K562 (cell line): ENCODE results near the gene S100G. TPM values are rescaled to one million over a fixed set of nuclear protein-coding genes. Genes with fewer than 3 reads are reported as not detected.
A peak's percentile ranks its signal among the peaks of the same experiment; 100 is the strongest.

Experiments
- ATAC-seq: fragments of 200-7000 bp; cut with Tn5 transposase; 3 replicates; pipeline ENCODE4 v1.9.1; 2020; ENCODE audit warnings: moderate library complexity
- BruUV-seq: library from RNA; stranded (reverse); fragments of 400-500 nt; replicated peaks from 2 replicates; lab custom pipeline; 2021; lab: Mats Ljungman, UMichigan
- CTCF ChIA-PET: fragments of 300-600 bp; formaldehyde crosslinking; extraction: SDS; loops from one replicate; lab custom pipeline; 2021; ENCODE audit warnings: low intra/inter-chr PET ratio; lab: Yijun Ruan, JAX
- POLR2A ChIA-PET: fragments of 300-600, 350-650 bp; sonication (Branson Sonifier 250); formaldehyde crosslinking; extraction: SDS; loops from one replicate; lab custom pipeline; 2021; ENCODE audit warnings: antibody characterized with exemption, inconsistent platforms; lab: Yijun Ruan, JAX
- DNase-seq, 4 experiments: peaks; one replicate each; pipeline versions ENCODE4 v3.0.0 to v3.0.0-alpha.2; 2011 to 2018; ENCODE audit warnings: low spot score in 3 of 4, mixed read lengths in 3 of 4; ENCODE audit errors: extremely low read depth in 1 of 4
- FAIRE-seq: peaks from 2 replicates; lab custom pipeline; 2011; peaks lifted over from hg19 to GRCh38; lab: Jason Lieb, UNC
- H2AFZ ChIP-seq: 2 replicates; pipeline ENCODE4 v1.6.0; 2011; ENCODE audit warnings: low read depth, low read length, control low read depth, inconsistent platforms
- H3K27ac ChIP-seq: fragments of 200-600 bp; 3 replicates; pipeline ENCODE4 v1.8.0; 2011; ENCODE audit warnings: low read depth, mild to moderate bottlenecking, control low read depth, inconsistent platforms, low read length, moderate library complexity, mixed read lengths; ENCODE audit errors: extremely low read depth
- H3K27me3 ChIP-seq, 2 experiments: fragments of 300-600 bp in 1 of 2; 2 replicates in 1 of 2; 3 replicates in 1 of 2; pipeline versions ENCODE4 v1.6.0 to v1.8.0; 2011; ENCODE audit warnings: inconsistent platforms in 2 of 2, low read length in 2 of 2, mild to moderate bottlenecking in 1 of 2, mixed read lengths in 1 of 2, moderate library complexity in 1 of 2; ENCODE audit not compliant: control insufficient read depth in 2 of 2, insufficient read depth in 2 of 2
- H3K36me3 ChIP-seq: fragments of 300-600 bp; 3 replicates; pipeline ENCODE4 v1.8.0; 2011; ENCODE audit warnings: mild to moderate bottlenecking, low read length, inconsistent platforms; ENCODE audit not compliant: control insufficient read depth, insufficient read depth
- H3K4me1 ChIP-seq, 2 experiments: fragments of 200-600 bp in 1 of 2; replicated peaks in 1 of 2; 2 replicates in 1 of 2; 3 replicates in 1 of 2; pipeline versions ENCODE4 v1.5.1 to v1.8.0; 2011; ENCODE audit warnings: inconsistent platforms in 2 of 2, low read length in 2 of 2, mild to moderate bottlenecking in 1 of 2, mixed read lengths in 1 of 2, moderate library complexity in 1 of 2; ENCODE audit not compliant: control insufficient read depth in 2 of 2, insufficient read depth in 2 of 2
- H3K4me2 ChIP-seq: 2 replicates; pipeline ENCODE4 v1.6.1; 2011; ENCODE audit warnings: low read length, control low read depth, inconsistent platforms, mixed read lengths; ENCODE audit not compliant: insufficient read depth
- H3K4me3 ChIP-seq: fragments of 200-600 bp; sonication (generic), shearing (Covaris generic); 2 replicates; pipeline ENCODE4 v1.5.1; 2016; ENCODE audit warnings: control low read depth, inconsistent platforms
- H3K79me2 ChIP-seq: fragments of 200-600 bp; 3 replicates; pipeline ENCODE4 v1.8.0; 2011; ENCODE audit warnings: low read length, inconsistent platforms; ENCODE audit not compliant: control insufficient read depth, insufficient read depth
- H3K9ac ChIP-seq, 2 experiments: 2 replicates each; pipeline versions ENCODE4 v1.6.0 to v1.6.1; 2011; ENCODE audit warnings: low read depth in 2 of 2, low read length in 2 of 2, control low read depth in 1 of 2, inconsistent platforms in 1 of 2, mild to moderate bottlenecking in 1 of 2, mixed read lengths in 1 of 2; ENCODE audit not compliant: insufficient read depth in 1 of 2
- H3K9me1 ChIP-seq: one replicate; pipeline ENCODE4 v1.6.0; 2011; ENCODE audit warnings: inconsistent platforms, mild to moderate bottlenecking, low read length, moderate library complexity; ENCODE audit not compliant: control insufficient read depth, insufficient read depth
- H3K9me3 ChIP-seq: replicated peaks from 2 replicates; pipeline ENCODE4 v1.5.1; 2011; ENCODE audit warnings: low read depth, low read length, inconsistent platforms; ENCODE audit not compliant: control insufficient read depth, insufficient read depth
- H4K20me1 ChIP-seq: replicated peaks from 2 replicates; pipeline ENCODE4 v1.6.1; 2011; ENCODE audit warnings: low read length, inconsistent platforms, mixed read lengths; ENCODE audit not compliant: control insufficient read depth, insufficient read depth
- C11orf30 ChIP-seq: fragments of 450-650 bp; IDR thresholded peaks from 2 replicates; pipeline ENCODE4 v1.6.1; 2016; ENCODE audit warnings: low read depth, mild to moderate bottlenecking
- CBFB ChIP-seq: sonication (generic); formaldehyde crosslinking; IDR thresholded peaks from 2 replicates; pipeline ENCODE4 v1.4.0; 2020; ENCODE audit warnings: mild to moderate bottlenecking, missing genetic modification reagents
- CBX5 ChIP-seq: IDR thresholded peaks from 2 replicates; pipeline ENCODE4 v1.6.1; 2014; ENCODE audit warnings: low read depth, borderline replicate concordance
- JUN ChIP-seq, 2 experiments: sonication (generic) in 1 of 2; formaldehyde crosslinking in 1 of 2; IDR thresholded peaks; 2 replicates each; pipeline versions ENCODE4 v1.6.1 to v1.8.0; 2012 to 2022; ENCODE audit warnings: borderline replicate concordance in 2 of 2, mild to moderate bottlenecking in 2 of 2, improper control_type of control experiment in 1 of 2, low read depth in 1 of 2, low read length in 1 of 2, missing genetic modification reagents in 1 of 2
- MAFF ChIP-seq: IDR thresholded peaks from 2 replicates; pipeline ENCODE4 v1.6.1; 2012; ENCODE audit warnings: low read length, improper control_type of control experiment
- MAFG ChIP-seq: fragments of 450-650 bp; conservative IDR thresholded peaks from 2 replicates; pipeline ENCODE4 v1.6.1; 2016; ENCODE audit warnings: missing genetic modification characterization, missing compliant biosample characterization
- MYC ChIP-seq, 2 experiments: fragments of 250-450 bp in 1 of 2; sonication (Bioruptor Pico) in 1 of 2; IDR thresholded peaks; 2 replicates each; pipeline versions ENCODE4 v1.5.1 to v1.6.1; 2012 to 2021; ENCODE audit warnings: low read depth in 2 of 2, borderline replicate concordance in 1 of 2, improper control_type of control experiment in 1 of 2, low read length in 1 of 2, mild to moderate bottlenecking in 1 of 2, moderate library complexity in 1 of 2
- POU5F1 ChIP-seq: fragments of 150-350 bp; IDR thresholded peaks from 2 replicates; pipeline ENCODE4 v1.6.1; 2014; ENCODE audit warnings: borderline replicate concordance, low read length, low read depth, mild to moderate bottlenecking; ENCODE audit not compliant: partially characterized antibody
- RB1 ChIP-seq: fragments of 450-650 bp; IDR thresholded peaks from 2 replicates; pipeline ENCODE4 v1.6.1; 2017; ENCODE audit warnings: low read depth, mild to moderate bottlenecking
- SMARCE1 ChIP-seq: fragments of 450-650 bp; IDR thresholded peaks from 2 replicates; pipeline ENCODE4 v1.7.1; 2016; ENCODE audit warnings: mild to moderate bottlenecking
- TRIM24 ChIP-seq, 2 experiments: fragments of 450-650 bp; IDR thresholded peaks; 2 replicates each; pipeline ENCODE4 v1.6.1; 2016
- ZFP36 ChIP-seq: fragments of 150-350 bp; IDR thresholded peaks from 2 replicates; pipeline ENCODE4 v1.6.1; 2018; ENCODE audit warnings: low read length, low read depth; ENCODE audit not compliant: partially characterized antibody
- ZNF134 ChIP-seq: fragments of 250-450 bp; sonication (Bioruptor Pico); conservative IDR thresholded peaks from 2 replicates; pipeline ENCODE4 v1.4.0; 2020
- ZNF316 ChIP-seq: fragments of 450-650 bp; IDR thresholded peaks from 2 replicates; pipeline ENCODE4 v1.6.1; 2016
- WGBS: fragments of 100-300 bp; shearing (Covaris generic); methylation state at CpG from one replicate; pipeline ENCODE4 v1.1.6; 2016; ENCODE audit warnings: low coverage, mixed read lengths; ENCODE audit not compliant: insufficient coverage; ENCODE audit errors: missing lambda C conversion rate; 5-methylcytosine and 5-hydroxymethylcytosine counted together
- in situ Hi-C: fragments of 300-500 bp; cut with MboI; formaldehyde crosslinking; loops from 4 replicates; pipeline ENCODE4 v1.15.0; 2018; ENCODE audit warnings: inconsistent platforms, mixed read lengths
- intact Hi-C: fragments of 100-400 bp; cut with micrococcal nuclease; formaldehyde crosslinking; loops from 2 replicates; pipeline ENCODE4 v1.14.2; 2022
- polyA plus RNA-seq, 8 experiments: library from polyadenylated mRNA; depleted of rRNA in 4 of 8; stranded (reverse) in 5 of 8; unstranded in 3 of 8; fragments of >200 nt; fragmentation: Nextera tagmentation in 2 of 8; fragmentation: Illumina TruSeq in 1 of 8; extraction: Ambion mirVana in 2 of 8; extraction: Trizol in 1 of 8; gene quantifications; 2 replicates each; pipeline versions ENCODE4 v1.2.1 to v1.2.3, GENCODE V29; 2011 to 2014; ENCODE audit warnings: inconsistent platforms in 1 of 8, missing spikeins in 1 of 8
- total RNA-seq, 7 experiments: library from RNA; depleted of rRNA in 6 of 7; stranded (reverse); fragments of >200 nt in 6 of 7; fragmentation: Illumina TruSeq in 2 of 7; extraction: Trizol in 2 of 7; gene quantifications; 2 replicates each; pipeline versions ENCODE4 v1.2.1 to v1.2.3, GENCODE V29; 2011 to 2021; ENCODE audit warnings: low replicate concordance in 1 of 7
- TF ChIP-seq, protein P1 (sequence below), 2 experiments: IDR thresholded peaks; 2 replicates each; pipeline ENCODE4 v1.6.1; 2011; ENCODE audit warnings: borderline replicate concordance in 1 of 2, control low read depth in 1 of 2, low read depth in 1 of 2, low read length in 1 of 2, mild to moderate bottlenecking in 1 of 2, mixed read lengths in 1 of 2, moderate library complexity in 1 of 2; ENCODE audit not compliant: insufficient read depth in 1 of 2, insufficient read length in 1 of 2, poor library complexity in 1 of 2, severe bottlenecking in 1 of 2; ENCODE audit errors: extremely low read depth in 1 of 2

Gene S100G
- total and polyA plus RNA-seq, 9 of the 15 experiments (the other 6 are each of a cell fraction or from before 2014, with no cell fraction given): not detected

DNA sequence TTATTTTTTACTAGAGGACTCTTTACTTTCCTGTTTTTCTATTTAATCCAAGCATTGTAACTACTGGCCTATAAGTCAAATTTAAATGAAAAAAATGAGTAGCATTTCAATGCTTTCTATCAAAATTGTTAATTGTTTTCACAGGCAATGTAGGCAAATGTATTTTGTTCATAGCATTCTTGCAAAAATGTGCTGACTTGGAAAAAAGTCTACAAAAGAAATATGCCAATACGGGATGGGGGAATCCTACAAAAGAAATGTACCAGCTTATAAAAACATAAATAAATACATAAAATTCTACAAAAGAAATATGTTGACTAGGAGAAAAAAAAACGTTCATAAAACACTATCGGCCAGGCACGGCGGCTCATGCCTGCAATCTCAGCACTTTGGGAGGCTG is 14.9 kb upstream of the S100G start:
- BruUV-seq: no TSS peak
- in situ Hi-C loops: no loop called here
- Histone ChIP-seq H3K4me2 (no peak overlapping the region), H3K9me3 (no peaks in the 10 kb centered on the region), H2AFZ (no peak overlapping the region), H3K36me3 (no peaks in the 10 kb centered on the region), H3K79me2 (no peaks in the 10 kb centered on the region), H3K9ac (no peak overlapping the region), H4K20me1 (no peaks in the 10 kb centered on the region), H3K4me3 (no peak overlapping the region), H3K9me1 (no peaks in the 10 kb centered on the region), H3K27me3 (no peaks in the 10 kb centered on the region), H3K27ac (no peak overlapping the region), H3K4me1 (peaks cover 3 to 13% of the 10 kb centered on the region in 2 experiments; a peak in 3 of 5 replicates)
- ATAC-seq (no peak), FAIRE-seq (no peak), DNase-seq (no peak)
- 89% methylated on average over 4 of the region's 5 CpGs for WGBS
- TF ChIP-seq RB1 (no peak), TRIM24 (IDR thresholded peaks at IDR 0.05) (no peak), POU5F1 (no peak), CBFB (no peak), ZFP36 (no peak), MYC (IDR thresholded peaks at IDR 0.05; ENCODE audit: low read depth, low read length) (no peak), MYC (CRISPR knock-in tag; IDR thresholded peaks at IDR 0.05; ENCODE audit: borderline replicate concordance, low read depth) (no peak), CBX5 (no peak), MAFF (peak; percentile 55), C11orf30 (peak; percentile 71), MAFG (tag) (peak; percentile 58; the same call in 1 of the 2 replicates), SMARCE1 (no peak), ZNF134 (CRISPR knock-in tag) (no peak), ZNF316 (peak; percentile 89), JUN (IDR thresholded peaks at IDR 0.05; ENCODE audit: borderline replicate concordance, low read depth, low read length) (no peak), JUN (CRISPR knock-in tag; IDR thresholded peaks at IDR 0.05; ENCODE audit: borderline replicate concordance) (no peak)
- TF ChIP-seq, protein P1, sequence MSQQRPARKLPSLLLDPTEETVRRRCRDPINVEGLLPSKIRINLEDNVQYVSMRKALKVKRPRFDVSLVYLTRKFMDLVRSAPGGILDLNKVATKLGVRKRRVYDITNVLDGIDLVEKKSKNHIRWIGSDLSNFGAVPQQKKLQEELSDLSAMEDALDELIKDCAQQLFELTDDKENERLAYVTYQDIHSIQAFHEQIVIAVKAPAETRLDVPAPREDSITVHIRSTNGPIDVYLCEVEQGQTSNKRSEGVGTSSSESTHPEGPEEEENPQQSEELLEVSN (IDR thresholded peaks at IDR 0.05; ENCODE audit: borderline replicate concordance in 1 of 2, extremely low read depth in 1 of 2, insufficient read depth in 1 of 2, insufficient read length in 1 of 2, low read depth in 1 of 2, low read length in 1 of 2, poor library complexity in 1 of 2, severe bottlenecking in 1 of 2): no peak
- ChIA-PET CTCF (no interaction called here), POLR2A (no interaction called here)
- intact Hi-C loops: no loop called here
